SW480 (cell line): ENCODE data around the gene KANSL3.
"Not testable (repeated sequence)": the region's sequence is repeated elsewhere in the genome, so short reads cannot be mapped to it uniquely, and the experiment has no call there.

Experiments
- DNase-seq: peaks from one replicate; pipeline ENCODE4 v3.0.0-alpha.2; 2016; ENCODE audit warnings: low spot score

The KANSL3 gene

DNA sequence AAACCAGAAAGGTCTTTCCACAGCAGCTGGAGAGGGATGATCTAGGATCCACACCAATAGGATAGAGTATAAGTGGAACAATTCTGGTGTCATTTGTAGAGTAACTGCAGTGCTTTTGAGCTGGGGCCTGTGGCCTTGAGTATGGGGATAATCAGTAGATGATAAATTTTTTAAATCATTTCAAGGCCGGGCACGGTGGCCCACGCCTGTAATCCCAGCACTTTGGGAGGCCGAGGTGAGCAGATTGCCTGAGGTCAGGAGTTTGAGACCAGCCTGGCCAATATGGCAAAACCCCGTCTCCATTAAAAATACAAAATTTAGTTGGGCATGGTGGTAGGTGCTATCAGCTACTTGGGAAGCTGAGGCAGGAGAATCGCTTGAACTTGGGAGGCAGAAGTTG lies 80.7 kb downstream of the KANSL3 start:
- DNase-seq = not testable (repeated sequence)

DNA sequence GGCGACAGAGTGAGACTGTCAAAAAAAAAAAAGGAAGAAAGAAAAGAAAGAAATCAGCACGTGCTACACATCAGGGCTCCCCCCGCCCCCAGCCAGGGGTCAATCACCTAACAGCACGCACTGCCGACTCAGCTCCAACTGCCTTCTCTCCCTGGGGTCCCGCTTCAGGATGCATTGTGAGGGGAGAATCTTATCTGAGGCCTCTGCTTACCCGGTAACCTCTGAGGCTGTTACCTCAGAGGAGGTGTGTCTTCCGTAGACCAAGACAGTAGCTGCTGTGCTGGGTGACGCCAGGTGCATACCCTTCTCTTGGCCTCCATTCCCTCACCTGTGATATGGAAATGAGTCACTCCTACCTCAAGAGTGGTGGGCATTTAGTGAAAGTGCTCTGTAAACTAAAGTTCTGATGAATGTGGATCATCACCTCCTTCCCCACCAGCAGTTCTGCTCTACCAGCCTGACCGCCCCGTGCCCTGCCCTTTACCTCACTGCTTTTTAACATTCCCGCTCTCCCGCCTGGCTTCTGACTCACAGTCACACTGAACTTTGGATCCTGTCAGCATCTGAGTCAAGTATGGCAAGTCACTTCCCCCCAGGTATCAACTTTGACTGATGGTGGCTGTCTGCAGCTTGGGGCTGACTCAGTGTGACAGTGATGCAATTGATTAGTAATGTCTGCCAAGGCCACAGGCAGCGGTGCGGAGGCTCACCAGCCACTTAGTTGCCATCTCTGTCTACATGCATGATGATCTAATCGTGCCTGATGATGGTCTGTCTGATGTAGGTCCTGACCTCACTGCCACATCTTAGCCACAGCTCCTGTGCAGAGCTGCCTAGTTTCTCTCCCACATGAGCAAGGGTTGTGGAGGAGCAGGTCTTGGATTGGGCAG lies 81.4 kb downstream of the KANSL3 start:
- peak; percentile 99 for DNase-seq

DNA sequence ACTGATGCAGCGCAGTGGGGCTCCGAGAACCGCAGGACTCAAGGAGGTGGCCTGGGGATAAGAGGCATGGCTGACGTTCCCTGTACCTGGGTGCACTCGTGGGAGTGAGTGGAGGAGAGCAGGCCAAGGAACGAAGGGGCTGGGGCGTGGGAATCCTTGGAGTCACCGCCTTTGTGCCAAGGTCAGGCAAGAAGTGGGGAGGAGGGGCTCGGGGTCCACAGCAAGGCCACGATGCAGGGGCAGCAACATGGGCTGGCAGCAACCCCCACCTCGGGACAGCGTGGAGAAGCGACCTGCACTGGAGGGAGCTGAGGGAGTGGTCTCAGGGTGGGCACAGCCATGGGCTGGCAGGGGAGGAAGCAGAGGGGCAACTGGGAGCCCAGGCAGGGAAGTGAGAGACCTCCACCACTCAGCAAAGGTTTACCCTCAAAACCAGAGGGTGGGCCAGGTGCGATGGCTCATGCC lies 82.9 kb downstream of the KANSL3 start:
- no peak for DNase-seq

DNA sequence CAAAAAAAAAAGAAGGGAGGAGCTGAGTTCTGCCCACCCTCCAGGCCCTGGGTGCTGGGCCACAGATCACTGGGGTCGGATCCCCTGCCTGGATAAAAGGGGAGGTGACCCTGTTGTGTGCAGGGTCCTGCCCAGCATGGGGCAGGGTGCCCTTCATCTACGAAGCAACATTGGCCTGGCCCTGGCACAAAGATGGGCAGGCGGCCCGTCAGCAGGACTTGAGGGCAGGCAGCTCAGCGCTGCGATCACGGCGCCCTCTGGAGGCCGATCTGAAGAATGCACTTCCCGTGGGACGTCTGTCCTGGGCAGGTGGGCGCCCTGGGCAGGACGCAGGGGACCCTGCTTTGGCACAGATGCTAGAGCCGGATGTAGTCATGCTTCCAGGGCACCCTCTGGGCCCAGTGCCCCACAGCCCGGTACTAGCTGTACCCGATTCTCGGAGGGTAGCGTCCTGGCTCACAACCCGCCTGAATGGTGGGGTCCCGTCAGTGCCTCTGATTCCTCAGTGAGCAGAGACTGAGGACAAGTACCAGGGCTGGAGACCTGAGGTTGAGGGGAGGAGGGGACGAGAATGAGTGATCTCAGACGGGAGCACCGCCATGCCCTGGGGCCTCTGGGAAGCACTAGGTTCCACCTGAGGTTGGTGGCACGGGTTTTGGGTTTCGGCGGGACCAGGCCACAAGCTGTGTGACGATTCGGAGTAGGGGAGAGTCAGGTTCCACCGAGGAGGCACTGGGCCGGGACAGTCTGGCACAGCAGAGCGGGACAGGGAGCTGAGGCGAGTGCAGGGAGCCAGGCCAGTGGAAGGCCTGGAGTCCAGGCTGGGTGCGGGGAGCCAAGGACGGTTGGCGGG lies 83.6 kb downstream of the KANSL3 start:
- peak; percentile 39 for DNase-seq

DNA sequence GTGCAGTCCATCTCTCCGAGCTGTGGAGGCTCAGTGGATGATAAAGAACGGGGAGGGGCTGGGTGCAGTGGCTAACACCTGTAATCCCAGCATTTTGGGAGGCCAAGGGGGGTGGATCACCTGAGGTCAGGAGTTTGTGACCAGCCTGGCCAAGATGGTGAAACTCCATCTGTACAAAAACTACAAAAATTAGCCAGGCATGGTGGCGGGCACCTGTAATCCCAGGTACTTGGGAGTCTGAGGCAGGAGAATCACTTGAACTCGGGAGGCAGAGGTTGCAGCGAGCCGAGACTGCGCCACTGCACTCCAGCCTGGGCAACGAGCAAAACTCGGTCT lies 84.2 kb downstream of the KANSL3 start:
- not testable (repeated sequence) for DNase-seq

DNA sequence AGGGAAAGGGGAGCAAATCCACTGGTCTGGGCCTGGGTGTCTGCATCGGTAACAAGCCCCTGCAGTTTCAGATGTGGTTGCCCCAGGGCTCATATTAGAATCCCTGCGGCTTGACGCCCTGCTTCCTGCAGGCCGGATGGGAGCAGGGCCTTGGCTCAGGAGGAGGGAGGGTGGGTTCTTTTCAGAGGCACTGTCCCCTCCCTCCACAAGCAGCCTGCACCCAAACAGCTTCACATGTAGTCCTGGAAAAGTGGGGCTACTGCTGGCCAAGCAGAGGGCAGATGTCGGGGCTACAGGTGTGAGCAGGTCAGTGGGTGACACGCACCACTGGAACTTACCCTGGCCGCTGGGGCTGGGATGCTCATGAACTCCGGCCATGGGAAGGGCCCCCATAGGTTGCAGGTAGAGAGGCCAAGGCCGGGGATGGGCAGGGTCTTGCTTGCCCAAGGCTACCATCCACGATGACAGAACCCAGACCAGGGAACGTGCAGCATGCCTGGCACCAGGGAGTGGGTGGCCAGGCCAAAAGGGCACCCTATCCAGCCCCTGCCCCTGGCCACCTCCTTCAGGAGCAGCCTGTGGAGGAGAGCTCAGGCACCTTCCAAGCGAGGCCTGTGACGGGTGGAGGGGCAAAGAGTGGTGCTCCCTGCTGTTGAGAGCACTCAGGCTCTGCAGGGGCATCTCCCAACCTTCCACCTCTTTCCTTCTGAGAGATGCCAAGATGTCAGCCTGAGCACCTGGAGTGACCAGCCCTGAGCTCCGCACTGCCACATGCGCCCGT lies 84.7 kb downstream of the KANSL3 start:
- DNase-seq = no peak

DNA sequence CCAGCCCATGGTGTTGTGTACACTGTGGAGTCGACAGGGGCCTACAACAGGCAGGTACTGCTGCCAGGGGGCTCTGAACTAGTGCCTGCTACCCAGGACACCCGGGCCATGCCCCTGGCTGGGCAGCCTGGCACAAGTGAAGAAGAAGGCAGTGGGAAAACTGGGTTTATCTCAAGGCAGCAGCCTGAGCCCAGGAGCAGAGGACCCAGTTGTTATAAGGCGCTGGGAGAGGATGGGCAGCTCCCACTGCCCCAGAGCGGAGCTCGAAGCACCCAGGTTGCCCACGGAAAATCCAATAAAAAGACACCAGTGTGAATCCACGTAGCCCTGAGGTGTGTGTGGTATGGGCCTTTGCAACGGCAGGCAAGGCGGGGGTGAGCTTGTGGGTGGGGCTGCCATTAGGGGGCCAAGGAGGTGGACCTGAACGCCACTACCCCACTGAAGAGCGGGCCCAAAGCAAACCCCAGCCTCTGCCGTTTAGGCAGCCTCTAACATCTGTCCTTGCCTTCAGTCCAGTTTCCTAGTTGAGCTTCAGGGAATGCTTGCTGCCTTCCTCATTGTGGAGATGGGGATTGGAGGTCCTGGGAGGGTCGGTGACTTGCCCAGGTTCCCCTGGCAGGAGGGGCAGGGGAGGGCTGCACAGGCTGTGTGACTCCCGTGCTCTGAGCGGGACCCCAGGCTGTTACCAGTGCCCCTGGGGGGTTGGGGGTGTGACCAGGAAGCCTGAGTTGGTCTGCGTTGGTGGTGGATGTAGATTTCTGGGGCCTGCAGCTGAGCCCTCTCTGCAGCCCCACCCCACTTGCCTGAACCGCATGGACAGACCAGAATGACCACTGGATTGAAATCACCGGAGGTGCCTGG lies 85.6 kb downstream of the KANSL3 start:
- no peak for DNase-seq

DNA sequence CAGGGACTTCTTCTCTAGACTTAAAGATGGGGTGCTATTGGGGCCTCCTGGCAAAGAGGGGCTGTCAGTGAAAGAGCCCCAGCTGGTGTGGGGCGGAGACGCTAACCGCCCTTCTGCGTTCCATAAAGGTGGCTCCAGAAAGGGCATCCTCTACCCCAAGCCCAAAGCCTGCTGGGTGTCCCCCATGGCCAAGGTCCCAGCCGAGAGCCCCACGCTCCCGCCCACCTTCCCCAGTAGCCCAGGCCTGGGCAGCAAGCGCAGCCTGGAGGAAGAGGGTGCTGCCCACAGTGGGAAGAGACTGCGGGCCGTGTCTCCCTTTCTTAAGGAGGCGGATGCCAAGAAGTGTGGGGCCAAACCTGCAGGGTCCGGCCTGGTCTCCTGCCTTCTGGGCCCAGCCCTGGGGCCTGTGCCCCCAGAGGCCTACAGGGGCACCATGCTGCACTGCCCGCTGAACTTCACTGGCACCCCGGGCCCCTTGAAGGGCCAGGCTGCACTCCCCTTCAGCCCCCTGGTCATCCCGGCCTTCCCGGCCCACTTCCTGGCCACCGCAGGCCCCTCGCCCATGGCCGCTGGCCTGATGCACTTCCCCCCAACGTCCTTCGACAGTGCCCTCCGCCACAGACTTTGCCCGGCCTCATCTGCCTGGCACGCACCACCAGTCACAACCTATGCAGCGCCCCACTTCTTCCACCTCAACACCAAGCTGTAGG lies 86.4 kb downstream of the KANSL3 start:
- no peak for DNase-seq

DNA sequence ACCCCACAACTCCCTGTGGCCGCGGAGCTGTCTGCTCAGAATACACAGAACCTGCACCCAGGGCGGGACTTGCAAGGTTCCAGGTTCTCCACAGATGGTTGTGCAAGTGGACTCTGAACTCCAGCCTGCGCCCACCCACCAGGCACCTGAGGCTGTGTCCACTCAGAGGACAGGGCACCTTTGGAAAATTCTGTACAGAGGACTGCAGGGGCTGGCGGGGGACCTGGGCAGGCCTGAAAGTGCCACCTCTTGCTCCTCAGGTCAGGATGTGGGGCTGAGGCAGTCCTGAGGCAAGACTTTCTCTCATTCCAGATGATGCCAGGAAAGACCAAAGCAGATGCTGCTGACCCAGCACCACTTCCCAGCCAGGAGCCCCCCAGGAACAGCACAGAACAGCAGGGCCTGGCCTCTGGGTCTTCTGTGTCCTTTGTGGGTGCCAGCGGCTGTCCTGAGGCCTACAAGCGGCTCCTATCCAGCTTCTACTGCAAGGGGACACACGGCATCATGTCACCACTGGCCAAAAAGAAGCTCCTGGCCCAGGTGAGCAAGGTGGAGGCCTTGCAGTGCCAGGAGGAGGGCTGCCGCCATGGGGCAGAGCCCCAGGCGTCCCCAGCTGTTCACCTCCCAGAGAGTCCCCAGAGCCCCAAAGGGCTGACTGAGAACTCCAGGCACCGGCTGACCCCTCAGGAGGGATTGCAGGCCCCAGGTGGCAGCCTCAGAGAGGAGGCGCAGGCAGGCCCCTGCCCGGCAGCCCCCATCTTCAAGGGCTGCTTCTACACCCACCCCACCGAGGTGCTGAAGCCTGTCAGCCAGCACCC lies 87.1 kb downstream of the KANSL3 start:
- no peak for DNase-seq

DNA sequence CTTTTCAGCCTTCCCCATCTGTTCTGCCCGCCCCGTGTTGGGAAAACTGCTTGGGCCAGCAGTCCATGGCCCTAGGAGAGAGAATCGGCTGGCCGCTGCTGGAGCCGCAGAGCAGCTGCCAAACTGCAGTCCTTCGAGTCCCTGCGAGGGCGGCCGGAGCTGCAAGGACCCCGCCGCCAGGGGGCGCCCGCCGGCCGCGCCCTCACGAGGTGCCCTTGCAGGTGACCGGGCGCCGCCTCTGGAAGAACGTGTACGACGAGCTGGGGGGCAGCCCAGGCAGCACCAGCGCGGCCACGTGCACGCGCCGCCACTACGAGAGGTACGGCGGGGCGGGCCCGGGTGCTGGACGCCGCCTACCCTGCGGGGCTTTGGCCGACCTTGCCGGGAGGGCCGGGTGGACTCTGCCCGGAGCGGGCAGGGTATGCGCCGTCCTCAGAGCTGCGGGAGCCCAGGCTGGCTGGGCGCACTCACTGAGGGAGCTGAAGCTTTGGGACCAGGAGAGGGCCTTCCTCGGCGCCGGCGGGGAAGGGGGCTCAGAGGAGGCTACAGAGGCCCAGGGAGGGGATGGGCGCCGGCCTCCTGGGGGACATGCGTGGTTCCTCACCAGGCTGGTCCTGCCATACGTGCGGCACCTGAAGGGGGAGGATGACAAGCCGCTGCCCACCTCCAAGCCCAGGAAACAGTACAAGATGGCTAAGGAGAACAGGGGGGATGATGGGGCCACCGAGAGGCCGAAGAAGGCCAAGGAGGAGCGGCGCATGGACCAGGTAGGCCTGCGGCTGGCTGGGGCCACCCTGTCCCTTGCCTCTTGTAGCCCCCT lies 87.9 kb downstream of the KANSL3 start:
- DNase-seq = peak; percentile 45

DNA sequence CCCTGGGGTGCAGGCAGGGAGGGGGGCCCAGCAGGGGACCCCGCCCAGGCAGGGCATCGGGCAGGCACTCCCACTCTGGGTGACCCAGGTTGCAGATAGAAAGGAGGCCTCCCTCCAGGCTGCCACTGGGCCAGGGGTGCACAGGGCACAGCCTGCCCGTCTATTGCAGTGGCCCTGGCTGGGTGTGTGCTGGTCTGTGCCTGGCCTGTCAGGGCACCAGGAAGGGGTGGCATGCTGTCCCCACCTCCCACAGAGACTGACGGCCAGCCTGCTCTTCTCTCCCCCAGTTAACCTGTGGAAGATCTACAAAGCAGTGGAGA lies 88.7 kb downstream of the KANSL3 start:
- no peak for DNase-seq

DNA sequence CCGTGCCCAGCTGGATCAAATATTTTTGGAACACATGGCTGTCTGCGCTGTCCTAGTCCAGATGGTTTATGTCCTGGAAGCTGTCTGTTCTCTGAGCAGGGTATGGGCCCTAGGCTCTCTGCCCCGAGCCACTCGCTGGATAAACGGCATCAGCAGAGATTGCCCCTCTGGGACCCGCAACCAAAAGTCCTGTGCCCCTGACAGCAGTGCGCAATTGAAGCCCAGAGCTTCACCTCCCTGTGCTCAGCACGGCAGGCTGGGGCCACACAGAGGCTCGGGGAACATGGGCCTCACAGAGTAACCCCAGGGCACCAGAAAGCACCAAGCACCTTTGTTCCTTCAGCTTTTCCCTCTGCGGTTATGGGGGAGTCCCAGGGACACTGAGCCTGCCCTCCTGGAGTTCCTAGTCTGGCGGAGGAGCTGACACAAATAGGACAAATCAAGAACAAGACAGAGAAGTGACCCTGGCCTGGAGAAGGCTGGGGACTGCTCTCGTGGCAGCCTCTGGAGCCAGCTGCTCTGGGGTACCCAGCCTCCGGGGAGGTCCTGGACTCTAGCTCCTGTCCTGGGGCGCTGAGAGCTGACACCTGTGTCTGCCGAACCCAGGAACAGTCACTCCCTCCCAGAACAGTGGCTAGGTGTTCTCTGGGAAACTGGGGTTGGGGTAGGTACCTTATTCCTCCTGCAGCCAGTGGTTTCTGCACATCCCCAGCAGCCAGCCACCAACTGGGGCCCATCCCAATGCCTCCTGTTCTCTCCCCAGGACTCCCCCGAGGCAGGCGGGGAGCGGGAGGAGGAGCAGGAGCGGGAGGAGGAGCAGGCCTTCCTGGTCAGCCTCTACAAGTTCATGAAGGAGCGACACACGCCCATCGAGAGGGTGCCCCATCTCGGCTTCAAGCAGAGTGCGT lies 89.3 kb downstream of the KANSL3 start:
- no peak for DNase-seq

DNA sequence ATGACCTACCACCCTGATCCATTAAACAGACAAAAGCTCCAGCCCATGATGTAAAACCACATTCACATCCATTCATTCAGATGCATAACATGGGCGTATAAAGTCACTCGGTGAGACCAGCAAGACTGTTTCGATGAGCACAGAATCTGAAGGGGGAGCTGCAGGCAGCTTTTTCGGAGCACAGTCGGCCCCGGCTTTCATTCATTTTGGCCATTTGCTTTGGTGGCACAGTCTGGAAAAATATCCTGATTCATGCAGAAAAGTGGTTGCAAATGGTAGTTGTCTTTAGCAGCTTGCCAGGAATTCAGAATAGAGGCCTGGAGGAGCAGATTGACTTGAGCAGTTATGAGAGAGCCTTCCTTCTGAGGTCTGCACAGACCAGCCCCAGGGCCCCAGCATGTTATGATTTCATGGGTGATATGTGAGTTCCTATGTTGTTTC lies 90.4 kb downstream of the KANSL3 start:
- no peak for DNase-seq

DNA sequence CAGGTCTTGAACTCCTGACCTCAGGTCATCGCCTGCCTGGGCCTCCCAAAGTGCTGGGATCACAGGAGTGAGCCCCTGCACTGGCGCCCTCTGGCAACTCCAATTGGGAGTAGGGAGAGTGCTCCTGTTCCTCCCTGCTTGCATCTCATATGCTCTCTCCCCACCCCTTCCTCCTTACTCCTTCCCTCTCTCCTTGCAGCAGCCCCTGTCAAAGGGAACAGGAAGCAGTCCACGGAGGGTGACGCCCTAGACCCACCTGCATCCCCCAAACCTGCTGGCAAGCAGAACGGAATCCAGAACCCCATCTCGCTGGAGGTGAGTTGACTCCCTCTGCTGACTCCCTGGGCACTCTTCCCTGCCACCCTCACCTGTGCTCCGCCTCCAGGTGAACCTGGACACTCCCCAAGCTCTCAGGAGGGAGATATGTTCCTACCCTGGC lies 90.9 kb downstream of the KANSL3 start:
- DNase-seq = no peak

DNA sequence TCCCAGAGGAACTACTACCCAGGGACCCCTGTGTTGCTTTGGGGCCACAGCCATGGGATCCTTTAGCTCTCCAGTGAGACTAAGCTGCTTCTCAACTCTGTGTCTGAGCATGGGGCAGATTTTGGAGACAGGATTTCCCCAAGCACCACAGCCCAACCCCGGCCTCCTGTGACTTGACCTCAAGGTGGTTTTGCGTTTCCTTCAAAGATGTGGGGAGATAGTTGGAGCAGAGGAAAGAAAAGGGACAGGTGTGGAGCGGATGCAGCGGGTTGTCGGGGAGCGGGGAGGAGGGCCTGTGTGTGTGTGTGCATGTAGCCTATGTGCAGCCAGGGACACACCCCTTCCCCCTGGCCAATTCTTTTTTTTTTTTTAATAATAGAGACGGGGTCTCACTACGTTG lies 91.3 kb downstream of the KANSL3 start:
- DNase-seq = no peak

DNA sequence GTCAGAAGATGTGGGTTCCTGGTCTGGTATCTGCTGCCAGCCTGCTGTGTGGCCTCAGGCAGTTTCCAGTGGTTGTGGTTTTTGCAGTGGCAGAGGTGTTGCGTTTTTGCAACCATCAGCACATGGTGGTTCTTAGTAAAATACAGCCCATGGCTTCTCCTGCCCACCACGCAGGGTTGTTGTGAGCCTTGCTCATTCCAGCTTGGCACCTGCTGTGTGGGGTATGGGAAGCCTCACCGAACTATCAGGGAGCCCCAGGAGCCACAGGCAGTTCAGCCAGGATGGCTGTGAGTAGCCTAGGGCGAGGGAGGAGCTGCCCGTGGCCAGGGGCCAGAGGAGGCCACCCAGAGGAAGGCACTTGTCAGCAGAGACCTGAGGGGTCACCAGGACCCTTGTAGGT lies 91.8 kb downstream of the KANSL3 start:
- DNase-seq = no peak
